ENCODE data around the gene EML4. TPM values are rescaled to one million over a fixed set of nuclear protein-coding genes. Genes with fewer than 3 reads are reported as not detected.
A peak's percentile ranks its signal among the peaks of the same experiment; 100 is the strongest.

The EML4 gene
- total and polyA plus RNA-seq, 2 donors (not counting 1 experiment from before 2014, with no cell fraction given), result 49.4 to 134 TPM

DNA sequence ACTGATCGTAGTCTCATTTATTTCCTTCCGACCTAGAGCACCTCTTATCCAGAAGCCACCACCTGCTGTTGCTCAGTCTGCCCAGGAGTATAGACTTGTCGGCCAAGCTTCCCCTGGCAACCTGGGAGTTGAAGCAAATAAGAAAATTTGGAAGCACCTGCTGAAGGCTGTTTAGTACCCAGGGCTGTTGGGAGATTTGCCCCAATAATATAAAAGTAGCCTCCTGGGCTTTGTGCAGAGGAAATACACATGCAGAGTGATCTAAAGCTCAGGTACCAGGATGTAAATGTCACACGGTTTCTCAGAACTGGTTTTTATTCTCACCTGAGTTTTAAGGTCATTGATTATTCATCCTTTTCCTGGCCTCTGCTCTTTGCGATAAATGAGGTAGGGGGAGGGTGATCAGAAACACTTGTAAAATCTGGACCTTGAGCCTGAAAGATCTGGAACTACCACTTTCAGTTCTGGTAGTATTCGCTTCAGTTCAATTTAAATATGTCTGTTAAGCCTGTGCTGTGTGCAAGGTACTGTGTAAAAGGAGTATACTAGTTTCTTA, 192.7 kb downstream of the EML4 start:
- ATAC-seq (ENCODE audit: low read depth) (no peak), DNase-seq (no peak)
- Histone ChIP-seq H3K36me3 (replicated peaks in 1 of 2; ENCODE audit: control extremely low read depth in 1 of 2, control insufficient read depth in 1 of 2, extremely low read depth in 1 of 2, insufficient read depth in 2 of 2, low read length in 1 of 2) (no peaks in the 10 kb centered on the region), H3K4me2 (replicated peaks; ENCODE audit: low read depth, low read length, poor library complexity, severe bottlenecking) (peak overlapping the region; percentile 90), H2AFZ (ENCODE audit: insufficient read depth, low read depth, low read length, poor library complexity, severe bottlenecking) (peak overlapping the region; percentile 91), H4K20me1 (ENCODE audit: control insufficient read depth, insufficient read depth, low read length, poor library complexity, severe bottlenecking) (peaks cover 5% of the 10 kb centered on the region), H3K79me2 (ENCODE audit: control insufficient read depth, insufficient read depth, low read length) (peaks cover 42% of the 10 kb centered on the region), H3K9ac (ENCODE audit: low read length) (peak overlapping the region; percentile 99), H3K4me1 (ENCODE audit: control insufficient read depth in 2 of 2, insufficient read depth in 2 of 2, low read length in 2 of 2) (peaks cover 21 to 26% of the 10 kb centered on the region in 2 donors), H3K4me3 (ENCODE audit: control extremely low read depth in 1 of 5, extremely low read depth in 1 of 5, insufficient read depth in 1 of 5, low read depth in 2 of 5, low read length in 4 of 5) (peak overlapping the region; percentile 82 to 93 (median 85)), H3K27me3 (replicated peaks in 1 of 4; ENCODE audit: control extremely low read depth in 1 of 4, control insufficient read depth in 3 of 4, insufficient read depth in 4 of 4, low read length in 3 of 4) (no peaks in the 10 kb centered on the region), H3K9me3 (ENCODE audit: control extremely low read depth in 1 of 3, control insufficient read depth in 2 of 3, insufficient read depth in 1 of 3, low read length in 2 of 3) (no peaks in the 10 kb centered on the region), H3K27ac (ENCODE audit: low read length in 2 of 2) (peak overlapping the region in 1 of 2 donors; percentile 93)
- Mint-ChIP-seq H3K27me3 (peaks cover 11% of the 10 kb centered on the region), H3K27ac (peak overlapping the region; percentile 99), H3K9me3 (ENCODE audit: insufficient read depth) (no peaks in the 10 kb centered on the region), H3K4me3 (peak overlapping the region; percentile 94), H3K4me1 (peaks cover 37% of the 10 kb centered on the region)
- ChIA-PET POLR2A (no interaction called here), CTCF (interaction anchor here (1.0 to 2.3 kb wide), 2 partner anchors 265 to 301 kb away, joined by 3 to 5 read pairs; no protein-coding TSS in a partner anchor)
- TF ChIP-seq, protein P1, sequence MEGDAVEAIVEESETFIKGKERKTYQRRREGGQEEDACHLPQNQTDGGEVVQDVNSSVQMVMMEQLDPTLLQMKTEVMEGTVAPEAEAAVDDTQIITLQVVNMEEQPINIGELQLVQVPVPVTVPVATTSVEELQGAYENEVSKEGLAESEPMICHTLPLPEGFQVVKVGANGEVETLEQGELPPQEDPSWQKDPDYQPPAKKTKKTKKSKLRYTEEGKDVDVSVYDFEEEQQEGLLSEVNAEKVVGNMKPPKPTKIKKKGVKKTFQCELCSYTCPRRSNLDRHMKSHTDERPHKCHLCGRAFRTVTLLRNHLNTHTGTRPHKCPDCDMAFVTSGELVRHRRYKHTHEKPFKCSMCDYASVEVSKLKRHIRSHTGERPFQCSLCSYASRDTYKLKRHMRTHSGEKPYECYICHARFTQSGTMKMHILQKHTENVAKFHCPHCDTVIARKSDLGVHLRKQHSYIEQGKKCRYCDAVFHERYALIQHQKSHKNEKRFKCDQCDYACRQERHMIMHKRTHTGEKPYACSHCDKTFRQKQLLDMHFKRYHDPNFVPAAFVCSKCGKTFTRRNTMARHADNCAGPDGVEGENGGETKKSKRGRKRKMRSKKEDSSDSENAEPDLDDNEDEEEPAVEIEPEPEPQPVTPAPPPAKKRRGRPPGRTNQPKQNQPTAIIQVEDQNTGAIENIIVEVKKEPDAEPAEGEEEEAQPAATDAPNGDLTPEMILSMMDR (IDR thresholded peaks at IDR 0.05), result peak; percentile 1
- no peak for TF ChIP-seq EZH2 (IDR thresholded peaks at IDR 0.05; ENCODE audit: borderline replicate concordance, insufficient read depth, low read depth, low read length, poor library complexity, severe bottlenecking)
- WGBS (ENCODE audit: insufficient coverage), result 0% methylated on average over 2 of the region's 6 CpGs
- intact Hi-C loops (cut with micrococcal nuclease), result loop anchor here (1.0 to 5.0 kb wide), 10 partner anchors 133 to 1805 kb away; partner anchors contain the start of genes DYNC2LI1, EML4, MTA3 and PPM1B

DNA sequence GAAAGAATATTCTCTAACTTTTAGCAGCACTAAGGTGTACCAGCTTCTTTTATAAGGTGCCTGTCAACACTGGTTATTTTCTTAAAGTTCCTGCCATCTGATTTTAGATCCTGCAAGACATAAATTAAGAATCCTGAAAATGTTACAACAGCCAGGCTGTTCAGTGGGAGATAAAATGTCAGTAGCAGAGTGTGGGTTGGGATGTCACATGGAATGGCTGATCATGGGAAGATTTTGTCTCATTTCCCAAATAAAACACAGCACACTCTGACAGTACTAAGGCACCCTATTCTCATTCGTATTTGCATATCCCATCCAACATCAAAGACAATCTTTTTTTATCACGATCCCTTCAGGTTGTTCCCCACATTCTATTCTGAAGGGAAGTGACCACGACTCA, 194.3 kb downstream of the EML4 start:
- Mint-ChIP-seq H3K4me3 (no peak overlapping the region), H3K9me3 (ENCODE audit: insufficient read depth) (no peaks in the 10 kb centered on the region), H3K27me3 (peaks cover 11% of the 10 kb centered on the region), H3K4me1 (peaks cover 27% of the 10 kb centered on the region), H3K27ac (no peak overlapping the region)
- ChIA-PET CTCF (interaction anchor here (2.3 kb wide), 1 partner anchor 267 kb away, joined by 5 read pairs; no protein-coding TSS in a partner anchor), POLR2A (no interaction called here)
- no peaks in the 10 kb centered on the region for H4K20me1 ChIP-seq (ENCODE audit: control insufficient read depth, insufficient read depth, low read length, poor library complexity, severe bottlenecking)
- H3K4me1 ChIP-seq (ENCODE audit: control insufficient read depth in 2 of 2, insufficient read depth in 2 of 2, low read length in 2 of 2), result peaks cover 21 to 26% of the 10 kb centered on the region in 2 donors
- no peak overlapping the region for H3K27ac ChIP-seq (ENCODE audit: low read length in 2 of 2)
- H3K79me2 ChIP-seq (ENCODE audit: control insufficient read depth, insufficient read depth, low read length), result peaks cover 26% of the 10 kb centered on the region
- no peak overlapping the region for H3K9ac ChIP-seq (ENCODE audit: low read length)
- ATAC-seq (ENCODE audit: low read depth), result no peak
- H3K36me3 ChIP-seq (replicated peaks in 1 of 2; ENCODE audit: control extremely low read depth in 1 of 2, control insufficient read depth in 1 of 2, extremely low read depth in 1 of 2, insufficient read depth in 2 of 2, low read length in 1 of 2), result no peaks in the 10 kb centered on the region
- TF ChIP-seq, protein P1 (IDR thresholded peaks at IDR 0.05), result no peak
- TF ChIP-seq EZH2 (IDR thresholded peaks at IDR 0.05; ENCODE audit: borderline replicate concordance, insufficient read depth, low read depth, low read length, poor library complexity, severe bottlenecking), result no peak
- H3K9me3 ChIP-seq (ENCODE audit: control extremely low read depth in 1 of 3, control insufficient read depth in 2 of 3, insufficient read depth in 1 of 3, low read length in 2 of 3), result no peaks in the 10 kb centered on the region
- no peak overlapping the region for H3K4me3 ChIP-seq (ENCODE audit: control extremely low read depth in 1 of 5, extremely low read depth in 1 of 5, insufficient read depth in 1 of 5, low read depth in 2 of 5, low read length in 4 of 5)
- H3K27me3 ChIP-seq (replicated peaks in 1 of 4; ENCODE audit: control extremely low read depth in 1 of 4, control insufficient read depth in 3 of 4, insufficient read depth in 4 of 4, low read length in 3 of 4), result no peaks in the 10 kb centered on the region
- no peak overlapping the region for H3K4me2 ChIP-seq (replicated peaks; ENCODE audit: low read depth, low read length, poor library complexity, severe bottlenecking)
- 89% methylated on average over 3 of the region's 3 CpGs for WGBS (ENCODE audit: insufficient coverage)
- no peak for DNase-seq
- intact Hi-C loops (cut with micrococcal nuclease), result loop anchor here (5.0 kb wide), 3 partner anchors 389 to 1804 kb away; partner anchors contain the start of genes PPM1B and THADA
- no peak overlapping the region for H2AFZ ChIP-seq (ENCODE audit: insufficient read depth, low read depth, low read length, poor library complexity, severe bottlenecking)
